GM21423 (cell line): ENCODE results near the gene CADM2.
"Not testable (repeated sequence)": the region's sequence is repeated elsewhere in the genome, so short reads cannot be mapped to it uniquely, and the experiment has no call there.

ENCODE experiments used
- ATAC-seq: cut with Tn5 transposase; IDR thresholded peaks from one replicate; pipeline ENCODE4 v1.9.1; 2021; ENCODE audit warnings: mild to moderate bottlenecking, moderate library complexity; ENCODE audit not compliant: unreplicated experiment

The CADM2 gene

DNA sequence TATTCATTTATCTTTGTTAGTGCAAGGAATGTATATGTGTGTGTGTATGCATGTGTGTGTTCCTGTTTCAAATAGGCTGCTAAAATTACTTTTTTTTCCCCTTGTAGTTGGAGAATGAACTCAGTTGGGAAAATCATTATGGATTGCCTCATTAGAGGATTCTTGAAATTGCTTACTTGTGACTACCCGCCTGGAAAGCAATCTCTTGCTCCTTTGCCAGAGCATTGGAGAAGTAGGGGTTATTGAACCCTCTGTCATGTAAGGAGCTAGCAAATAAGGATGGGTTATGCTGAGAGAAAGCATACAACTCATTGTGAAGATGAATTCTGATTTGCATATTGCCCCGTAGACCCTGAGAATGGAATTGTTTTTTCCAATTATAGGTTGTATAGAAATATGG, 474.5 kb downstream of the CADM2 start:
- no peak for ATAC-seq

DNA sequence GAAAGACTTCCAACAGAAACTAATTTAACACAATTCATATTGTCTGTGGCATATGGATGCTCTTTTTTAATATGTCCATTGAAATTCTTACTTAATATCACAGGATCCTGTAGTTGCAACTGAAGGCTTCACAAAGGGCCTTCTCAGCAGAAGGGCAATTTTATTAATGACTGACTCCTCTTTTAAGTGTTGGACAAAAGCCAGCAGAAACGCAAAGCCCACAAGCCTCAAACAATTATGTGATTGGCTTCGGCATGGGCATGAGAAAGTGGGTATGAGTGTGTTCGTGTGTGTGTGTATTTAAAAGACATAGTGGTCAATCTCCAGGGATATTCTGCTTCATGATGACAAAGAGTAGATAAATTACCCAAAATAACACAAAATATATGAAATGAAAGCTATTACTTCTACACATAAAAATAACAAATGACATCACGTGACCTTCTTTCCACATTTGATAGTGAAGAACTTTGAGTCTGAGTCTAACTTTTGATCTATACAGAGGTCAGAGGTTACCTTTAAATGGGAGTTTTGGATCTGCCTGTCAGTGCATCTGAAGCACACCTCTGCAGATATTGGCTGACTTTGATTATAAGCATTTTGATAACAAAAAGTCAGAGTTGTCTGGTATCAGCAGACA, 496.9 kb downstream of the CADM2 start:
- no peak for ATAC-seq

DNA sequence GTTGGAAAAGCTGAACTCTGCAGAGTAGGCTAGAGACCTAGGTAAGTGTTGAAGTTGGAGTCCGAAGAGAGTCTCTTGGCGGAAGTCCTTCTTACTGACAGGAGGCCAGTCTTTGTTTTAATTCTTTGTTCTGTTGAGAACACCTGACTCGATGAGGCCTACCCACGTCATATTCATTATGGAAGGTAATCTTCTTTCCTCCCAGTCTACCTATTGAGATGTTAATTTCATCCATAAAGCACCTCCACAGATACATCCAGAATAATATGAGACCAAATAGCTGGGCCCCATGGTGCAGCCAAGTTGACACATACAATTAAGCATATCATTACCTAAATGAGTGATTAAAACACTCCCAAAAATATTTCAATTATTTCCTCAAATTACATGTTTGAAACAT, 515.5 kb downstream of the CADM2 start:
- no peak for ATAC-seq

DNA sequence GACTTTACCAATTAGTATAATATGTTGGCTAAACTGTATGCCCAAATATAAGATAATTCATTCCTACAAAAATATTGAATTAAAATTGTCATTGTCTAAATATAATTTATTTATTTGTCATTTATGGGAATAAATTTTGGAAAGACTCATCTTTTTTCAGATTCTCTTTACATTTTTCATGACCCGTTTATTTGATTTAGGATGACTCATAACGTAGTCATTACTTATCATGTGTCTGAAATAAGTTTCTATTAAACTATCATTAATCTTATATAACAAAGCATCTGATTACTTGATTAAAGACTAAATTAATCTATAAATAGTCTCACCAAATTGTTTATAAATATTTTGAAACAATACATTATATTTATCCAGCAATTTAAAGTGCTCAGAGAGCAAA, 516.6 kb downstream of the CADM2 start:
- ATAC-seq: no peak

DNA sequence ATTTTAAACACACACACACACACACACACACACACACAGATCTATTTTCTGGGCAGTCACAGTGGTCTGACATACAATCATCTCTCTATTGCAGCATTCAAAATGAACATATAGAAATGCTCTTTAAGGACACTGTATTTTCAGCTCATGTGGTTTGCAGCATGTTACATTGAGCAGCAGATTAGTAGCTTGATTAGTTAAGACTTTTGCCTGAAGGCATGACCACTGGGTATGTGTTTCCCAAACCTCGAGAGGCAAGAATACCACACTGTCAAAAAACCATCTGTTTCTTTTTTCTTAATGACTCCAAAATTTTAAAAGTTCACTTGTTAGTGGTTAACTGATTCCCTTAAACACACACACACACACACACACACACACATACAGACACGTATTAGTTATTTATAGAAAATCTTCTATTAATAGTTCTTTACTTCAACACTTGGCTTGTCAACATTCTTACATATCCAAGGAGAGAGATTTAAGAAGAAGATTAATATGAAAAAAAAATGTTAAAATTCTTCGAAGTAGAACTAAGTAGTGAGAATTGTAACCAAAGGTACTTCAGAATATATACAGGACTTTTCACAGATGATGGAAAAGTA, 518.2 kb downstream of the CADM2 start:
- no peak for ATAC-seq

DNA sequence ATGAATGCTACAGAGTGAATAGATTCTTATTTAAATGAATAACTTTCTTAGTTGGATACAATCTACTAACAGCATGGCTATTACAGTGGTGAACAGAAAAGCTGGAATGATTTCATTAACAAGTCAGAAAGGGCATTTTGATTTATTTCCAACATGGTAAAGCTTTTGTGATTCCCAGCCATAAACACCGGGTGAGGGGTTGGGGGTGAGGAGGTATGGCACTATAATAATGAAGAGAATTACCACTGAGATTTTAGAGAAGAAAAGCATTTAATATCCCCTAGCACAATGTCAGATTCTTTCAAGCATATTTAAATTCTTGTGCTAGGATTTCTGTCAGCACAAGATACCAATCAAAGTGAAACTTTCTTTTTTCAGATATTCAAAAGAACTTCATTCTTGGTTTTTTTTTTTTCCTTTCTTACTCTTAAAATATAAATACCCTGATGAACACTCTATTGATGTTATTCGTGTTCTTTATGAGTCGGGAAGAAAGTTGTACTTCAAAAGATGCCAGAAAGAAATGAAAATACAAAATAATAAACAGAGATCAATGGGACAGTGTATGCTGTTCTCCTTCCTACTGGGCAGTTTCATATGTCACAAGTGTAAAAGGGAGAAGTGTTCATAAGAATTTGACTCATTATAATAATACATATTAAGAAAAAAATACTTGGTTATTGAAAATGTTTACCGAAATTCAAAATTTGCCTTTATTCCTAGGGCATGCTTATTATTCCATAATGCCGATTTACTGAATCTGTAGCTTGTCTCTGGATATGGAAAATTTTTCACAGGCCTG, 522.8 kb downstream of the CADM2 start:
- no peak for ATAC-seq

DNA sequence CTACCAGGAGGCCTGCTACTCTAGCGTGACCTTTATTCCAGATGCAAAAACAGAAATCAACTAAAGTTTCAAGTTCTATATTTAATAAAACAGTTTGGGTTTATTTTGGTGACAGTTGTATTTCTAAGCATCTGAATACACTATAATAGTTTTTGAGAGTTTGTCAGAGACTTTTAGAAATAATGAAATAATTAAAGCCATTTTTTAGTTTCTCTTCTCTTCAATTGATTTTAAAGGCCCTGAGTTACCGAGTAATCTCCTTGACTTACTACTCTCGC, 523.4 kb downstream of the CADM2 start:
- no peak for ATAC-seq

DNA sequence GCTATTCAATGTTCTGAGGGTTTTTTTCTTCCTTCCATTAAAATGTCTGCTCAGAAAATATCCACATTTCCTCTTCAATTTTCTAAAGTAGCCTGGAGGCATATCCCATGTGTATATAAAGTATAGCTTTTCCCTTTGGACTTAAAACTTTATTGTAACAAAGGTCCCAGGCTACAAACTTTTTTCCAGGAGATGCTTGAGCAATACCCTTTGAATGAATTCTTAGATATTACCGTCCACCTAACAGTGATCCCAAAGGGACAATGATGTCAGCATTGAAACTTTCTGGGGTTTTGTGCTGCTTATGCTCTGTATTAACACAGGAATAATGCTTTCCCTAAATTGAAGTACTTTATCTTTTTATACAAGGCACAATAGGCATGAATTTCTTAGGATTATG, 525.2 kb downstream of the CADM2 start:
- no peak for ATAC-seq

DNA sequence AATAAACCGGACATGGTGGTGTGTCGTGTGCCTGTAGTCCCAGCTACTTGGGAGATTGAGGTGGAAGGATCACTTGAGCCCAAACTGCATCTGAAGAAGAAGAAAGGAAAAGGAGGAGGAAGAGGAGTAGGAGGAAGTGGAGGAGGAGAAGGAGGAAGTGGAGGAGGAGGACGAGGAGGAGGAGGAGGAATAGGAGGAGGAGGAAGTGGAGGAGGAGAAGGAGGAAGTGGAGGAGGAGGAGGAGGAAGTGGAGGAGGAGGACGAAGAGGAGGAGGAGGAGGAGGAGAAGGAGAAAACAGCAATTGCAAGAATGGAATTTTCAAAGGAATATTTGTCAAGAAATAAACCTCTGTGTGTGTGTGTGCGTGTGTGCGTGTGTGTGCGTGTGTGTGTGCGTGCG, 528.6 kb downstream of the CADM2 start:
- no peak for ATAC-seq

DNA sequence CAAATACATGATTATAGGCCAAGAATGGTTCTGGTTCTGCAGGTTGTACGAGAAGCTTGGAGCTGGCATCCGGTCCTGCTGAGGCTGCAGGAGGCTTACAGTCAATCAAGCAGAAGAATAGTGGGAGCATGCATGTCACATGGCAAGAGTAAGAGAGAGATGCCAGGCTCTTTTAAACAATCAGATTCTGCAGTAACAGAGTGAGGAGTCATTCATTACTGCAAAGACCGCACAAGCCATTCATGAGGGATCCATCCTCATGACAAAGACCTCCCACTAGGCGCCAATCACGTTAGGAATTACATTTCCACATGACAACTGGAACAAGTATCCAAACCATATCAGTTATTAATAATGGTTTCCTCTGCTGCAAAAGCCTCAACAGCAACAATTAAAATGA, 536.8 kb downstream of the CADM2 start:
- ATAC-seq: no peak

DNA sequence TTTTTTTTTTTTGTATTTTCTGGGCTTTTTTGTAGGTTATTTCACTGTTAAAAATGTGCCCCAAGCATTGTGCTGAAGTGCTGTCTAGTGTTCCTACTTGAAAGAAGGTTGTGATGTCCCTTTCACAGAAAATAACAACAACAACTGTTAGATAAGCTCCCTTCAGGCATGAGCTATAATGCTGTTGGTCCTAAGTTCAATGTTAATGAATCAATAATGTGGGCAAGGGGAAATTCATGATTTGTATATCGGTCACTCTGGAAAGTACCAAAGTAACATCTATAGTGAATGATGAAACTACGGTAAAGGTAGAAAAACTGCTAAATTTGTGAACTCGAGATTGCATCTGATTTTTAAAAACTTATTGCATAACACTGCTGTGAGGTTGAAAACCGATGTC, 539.4 kb downstream of the CADM2 start:
- ATAC-seq: no peak

DNA sequence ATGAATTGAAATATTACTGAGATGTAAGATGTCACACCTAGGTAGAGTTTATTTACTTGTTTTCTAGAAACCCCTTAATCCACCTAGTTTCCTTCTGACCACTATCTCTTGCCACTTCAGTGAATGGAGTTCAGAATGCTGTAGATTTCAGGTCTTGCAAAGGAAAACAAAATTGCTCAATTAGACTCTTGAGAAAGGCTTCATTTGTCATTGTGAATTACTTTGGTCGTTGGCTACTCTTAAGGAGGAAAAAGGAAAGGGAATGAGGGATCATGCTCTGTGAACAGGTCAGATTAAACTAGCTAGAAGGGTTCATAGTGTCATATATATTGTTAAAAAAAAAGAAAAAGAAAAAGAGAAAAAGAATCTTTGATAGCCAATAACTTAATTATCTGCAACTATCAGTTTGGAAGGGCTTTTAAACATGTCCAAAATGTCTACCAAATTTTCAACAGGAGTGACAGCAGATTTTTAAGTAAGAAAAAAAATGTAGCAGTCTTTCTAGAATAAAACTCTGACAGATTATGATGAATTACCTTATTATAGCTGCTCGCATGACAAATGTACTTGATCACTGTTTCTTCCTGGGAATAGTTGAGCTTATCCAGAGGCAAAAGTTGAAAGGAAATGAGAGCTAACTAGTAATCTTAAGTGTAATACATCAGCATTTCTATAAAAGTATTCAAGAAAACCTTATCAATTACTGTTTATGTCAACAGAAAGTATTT, 543.5 kb downstream of the CADM2 start:
- no peak for ATAC-seq

DNA sequence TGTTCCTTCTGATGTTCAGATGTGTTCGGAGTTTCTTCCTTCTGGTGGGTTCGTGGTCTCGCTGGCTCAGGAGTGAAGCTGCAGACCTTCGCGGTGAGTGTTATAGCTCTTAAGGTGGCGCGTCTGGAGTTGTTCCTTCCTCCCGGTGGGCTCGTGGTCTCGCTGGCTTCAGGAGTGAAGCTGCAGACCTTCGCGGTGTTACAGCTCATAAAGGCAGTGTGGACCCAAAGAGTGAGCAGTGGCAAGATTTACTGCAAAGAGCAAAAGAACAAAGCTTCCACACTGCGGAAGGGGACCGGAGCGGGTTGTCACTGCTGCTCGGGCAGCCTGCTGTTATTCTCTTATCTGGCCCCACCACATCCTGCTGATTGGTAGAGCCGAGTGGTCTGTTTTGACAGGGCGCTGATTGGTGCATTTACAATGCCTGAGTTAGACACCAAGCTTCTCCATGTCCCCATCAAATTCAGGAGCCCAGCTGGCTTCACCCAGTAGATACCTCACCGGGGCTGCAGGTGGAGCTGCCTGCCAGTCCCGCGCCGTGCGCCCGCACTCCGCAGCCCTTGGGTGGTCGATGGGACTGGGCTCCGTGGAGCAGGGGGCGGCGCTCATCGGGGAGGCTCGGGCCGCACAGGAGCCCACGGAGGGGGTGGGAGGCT, 545.5 kb downstream of the CADM2 start:
- not testable (repeated sequence) for ATAC-seq

DNA sequence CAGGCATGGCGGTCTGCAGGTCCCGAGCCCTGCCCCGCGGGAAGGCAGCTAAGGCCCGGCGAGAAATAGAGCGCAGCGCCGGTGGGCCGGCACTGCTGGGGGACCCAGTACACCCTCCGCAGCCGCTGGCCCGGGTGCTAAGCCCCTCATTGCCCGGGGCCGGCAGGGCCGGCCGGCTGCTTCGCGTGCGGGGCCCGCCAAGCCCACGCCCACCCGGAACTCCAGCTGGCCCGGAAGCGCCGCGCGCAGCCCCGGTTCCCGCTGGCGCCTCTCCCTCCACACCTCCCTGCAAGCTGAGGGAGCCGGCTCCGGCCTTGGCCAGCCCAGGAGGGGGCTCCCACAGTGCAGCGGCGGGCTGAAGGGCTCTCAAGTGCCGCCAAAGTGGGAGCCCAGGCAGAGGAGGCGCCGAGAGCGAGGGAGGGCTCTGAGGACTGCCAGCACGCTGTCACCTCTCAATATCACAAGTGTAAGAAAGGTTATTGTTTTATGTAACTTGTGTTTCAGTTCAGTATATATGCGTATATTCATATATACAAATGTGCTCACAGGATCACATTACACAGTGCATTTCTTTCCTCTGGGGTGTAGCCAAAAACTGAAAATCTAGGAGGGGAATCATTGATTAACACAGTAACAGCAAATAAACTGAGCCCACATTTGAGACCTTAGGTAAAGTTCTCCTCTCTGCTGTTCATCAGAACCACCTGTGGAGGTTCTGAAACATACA, 546.2 kb downstream of the CADM2 start:
- ATAC-seq: not testable (repeated sequence)

DNA sequence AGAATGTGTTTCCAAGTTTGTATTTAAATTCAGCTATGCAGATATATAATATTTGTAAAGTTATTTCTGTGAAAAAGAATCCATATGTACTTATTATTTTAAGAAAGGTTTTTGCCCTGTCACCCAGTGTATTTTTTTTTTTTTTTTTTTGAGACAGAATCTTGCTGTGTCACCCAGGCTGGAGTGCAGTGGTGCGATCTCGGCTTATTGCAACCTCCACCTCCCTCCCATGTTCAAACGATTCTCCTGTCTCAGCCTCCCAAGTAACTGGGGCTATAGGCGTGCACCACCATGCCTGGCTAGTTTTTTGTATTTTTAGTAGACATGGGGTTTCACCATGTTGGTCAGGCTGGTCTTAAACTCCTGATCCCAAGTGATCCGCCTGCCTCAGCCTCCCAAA, 548.3 kb downstream of the CADM2 start:
- ATAC-seq: not testable (repeated sequence)

DNA sequence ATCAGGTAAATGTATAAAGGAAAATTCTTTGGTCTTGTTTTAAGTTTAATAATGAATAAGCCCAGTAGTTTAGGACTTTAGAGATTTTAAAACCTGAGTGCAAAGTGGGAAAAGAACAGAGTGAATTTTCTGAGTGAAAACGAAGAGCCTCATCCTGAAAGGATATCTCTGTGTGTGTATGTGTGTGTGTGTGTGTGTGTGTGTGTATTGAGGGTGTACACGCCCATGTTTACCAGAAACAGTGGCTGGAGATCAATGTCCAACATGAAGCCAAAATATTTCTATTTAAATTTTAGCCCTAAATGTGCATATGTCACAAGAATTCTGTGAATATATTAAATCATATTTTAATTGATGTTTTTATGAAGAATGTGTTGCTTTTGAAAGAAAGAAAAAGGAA, 549.9 kb downstream of the CADM2 start:
- no peak for ATAC-seq

DNA sequence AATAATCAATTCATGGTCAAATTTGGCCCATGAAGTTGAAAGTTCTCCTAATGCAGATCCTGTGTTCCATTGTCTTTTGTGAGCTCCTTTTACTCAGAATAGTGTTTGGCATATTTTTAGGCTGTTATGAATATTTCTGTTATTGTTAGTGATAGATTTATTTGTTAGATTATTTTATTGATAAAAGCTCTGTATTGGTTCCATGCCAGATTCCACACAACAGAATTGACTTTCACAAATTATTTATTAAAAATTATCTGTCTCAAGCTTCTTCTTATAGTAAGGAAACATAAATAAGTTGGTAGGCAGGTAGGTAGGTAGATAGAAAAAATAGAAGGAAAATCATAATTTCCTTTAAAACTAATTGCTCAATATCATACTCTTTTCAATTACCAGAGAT, 557.4 kb downstream of the CADM2 start:
- ATAC-seq: no peak

DNA sequence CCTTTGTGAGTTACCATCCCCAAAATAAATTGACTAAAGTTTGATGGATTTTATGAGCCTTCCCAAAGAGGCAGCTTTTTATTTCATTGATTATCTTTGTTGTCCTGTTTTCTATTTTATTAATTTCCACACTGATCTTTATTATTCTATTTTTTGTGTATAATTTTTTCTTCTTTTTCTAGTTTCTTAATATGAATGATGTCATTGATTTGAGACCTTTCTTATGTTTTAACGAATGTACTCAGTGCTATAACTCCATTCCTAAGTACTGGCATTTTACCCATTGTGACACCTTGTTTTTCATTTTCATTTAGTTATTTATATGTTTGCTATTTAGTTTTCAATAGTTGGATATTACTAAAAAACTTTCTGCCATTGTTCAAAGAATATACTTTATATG, 565.3 kb downstream of the CADM2 start:
- ATAC-seq: no peak

DNA sequence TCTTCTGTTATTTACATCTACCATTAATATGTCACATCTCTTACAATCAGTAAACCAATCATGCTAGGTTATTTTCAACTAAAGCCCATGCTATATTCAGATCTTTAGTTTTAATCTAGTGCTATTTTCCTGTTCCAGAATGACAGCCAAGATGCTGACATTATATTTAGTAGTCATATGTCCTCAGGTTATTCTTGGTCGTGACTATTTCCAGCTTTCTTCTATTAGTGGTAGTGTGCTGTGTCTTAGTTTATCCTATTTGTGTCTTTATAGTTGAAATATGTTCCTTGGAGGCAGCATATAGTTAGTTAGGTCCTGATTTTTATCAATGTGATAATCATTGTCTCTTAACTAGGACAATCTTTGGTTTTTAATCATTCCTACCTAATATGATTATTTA, 566.5 kb downstream of the CADM2 start:
- no peak for ATAC-seq

DNA sequence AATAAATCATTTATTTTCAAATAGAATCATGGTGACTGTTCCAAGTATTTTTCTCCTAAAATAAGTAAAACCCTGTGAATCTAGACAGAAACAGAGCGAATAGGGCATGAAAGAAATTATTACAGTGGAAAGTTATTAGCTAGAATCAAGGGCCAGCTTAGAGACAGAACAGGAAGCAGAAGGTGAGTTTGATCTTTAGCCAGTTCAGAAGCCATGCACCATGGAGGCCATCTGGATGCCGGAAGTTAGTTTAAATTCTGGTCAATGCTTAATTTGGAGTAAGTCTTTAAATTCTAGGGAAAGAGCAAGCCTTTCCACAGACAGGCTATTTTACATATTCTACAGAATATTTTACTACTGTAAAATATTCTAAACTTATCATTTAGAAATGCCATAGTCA, 574.8 kb downstream of the CADM2 start:
- ATAC-seq: no peak

DNA sequence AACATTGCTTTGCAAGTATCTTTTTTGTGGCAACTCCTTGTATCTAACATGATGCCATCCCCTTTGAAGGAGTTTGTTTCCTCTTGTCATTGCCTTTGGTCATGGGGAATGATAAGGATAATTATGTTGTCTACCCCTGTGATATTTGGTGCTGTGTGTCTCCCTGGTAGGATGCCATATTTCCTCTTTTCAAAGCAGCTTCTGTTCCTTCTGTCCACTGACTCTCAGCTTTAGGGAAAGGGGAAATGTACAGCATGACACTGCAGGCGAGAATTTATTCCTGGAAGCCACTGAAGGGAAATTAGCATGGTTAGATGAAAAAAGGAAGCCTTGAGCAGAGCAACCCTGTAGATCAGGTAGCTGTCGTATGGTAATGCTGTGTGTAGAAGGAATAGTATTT, 576.7 kb downstream of the CADM2 start:
- ATAC-seq: no peak
